ENCODE results near the gene CDS2. TPM values are rescaled to one million over a fixed set of nuclear protein-coding genes. Genes with fewer than 3 reads are reported as not detected.
A peak's percentile ranks its signal among the peaks of the same experiment; 100 is the strongest.

Gene CDS2
- total and polyA plus RNA-seq, 2 experiments from 2014 or later, result 18.7 to 31.9 TPM

DNA sequence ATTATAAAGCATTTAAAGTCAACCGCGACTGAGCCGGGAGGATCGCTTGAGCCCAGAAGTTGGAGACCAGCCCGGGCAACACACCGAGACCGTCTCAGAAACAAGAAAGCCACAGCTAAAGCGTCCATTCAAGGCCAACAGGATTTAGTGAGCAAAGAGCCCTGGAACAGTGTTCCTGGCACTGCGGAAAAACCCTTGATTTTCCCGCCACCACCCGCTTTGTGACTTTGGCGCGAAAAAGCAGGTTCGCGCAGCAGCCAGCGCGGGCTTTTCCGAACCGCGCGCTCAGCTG, 7.7 kb upstream of the CDS2 start:
- Histone ChIP-seq H3K27me3 (no peaks in the 10 kb centered on the region), H3K36me3 (peaks cover 24% of the 10 kb centered on the region), H3K4me1 (ENCODE audit: low read depth) (no peaks in the 10 kb centered on the region), H3K27ac (no peak overlapping the region), H3K4me3 (peak overlapping the region; percentile 49), H3K9me3 (ENCODE audit: low read depth) (no peaks in the 10 kb centered on the region)
- no peak for DNase-seq (ENCODE audit: low read depth in 1 of 2, low spot score in 1 of 2)
- TF ChIP-seq, protein P1, sequence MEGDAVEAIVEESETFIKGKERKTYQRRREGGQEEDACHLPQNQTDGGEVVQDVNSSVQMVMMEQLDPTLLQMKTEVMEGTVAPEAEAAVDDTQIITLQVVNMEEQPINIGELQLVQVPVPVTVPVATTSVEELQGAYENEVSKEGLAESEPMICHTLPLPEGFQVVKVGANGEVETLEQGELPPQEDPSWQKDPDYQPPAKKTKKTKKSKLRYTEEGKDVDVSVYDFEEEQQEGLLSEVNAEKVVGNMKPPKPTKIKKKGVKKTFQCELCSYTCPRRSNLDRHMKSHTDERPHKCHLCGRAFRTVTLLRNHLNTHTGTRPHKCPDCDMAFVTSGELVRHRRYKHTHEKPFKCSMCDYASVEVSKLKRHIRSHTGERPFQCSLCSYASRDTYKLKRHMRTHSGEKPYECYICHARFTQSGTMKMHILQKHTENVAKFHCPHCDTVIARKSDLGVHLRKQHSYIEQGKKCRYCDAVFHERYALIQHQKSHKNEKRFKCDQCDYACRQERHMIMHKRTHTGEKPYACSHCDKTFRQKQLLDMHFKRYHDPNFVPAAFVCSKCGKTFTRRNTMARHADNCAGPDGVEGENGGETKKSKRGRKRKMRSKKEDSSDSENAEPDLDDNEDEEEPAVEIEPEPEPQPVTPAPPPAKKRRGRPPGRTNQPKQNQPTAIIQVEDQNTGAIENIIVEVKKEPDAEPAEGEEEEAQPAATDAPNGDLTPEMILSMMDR (IDR thresholded peaks at IDR 0.05; ENCODE audit: low read depth, low read length), result no peak

DNA sequence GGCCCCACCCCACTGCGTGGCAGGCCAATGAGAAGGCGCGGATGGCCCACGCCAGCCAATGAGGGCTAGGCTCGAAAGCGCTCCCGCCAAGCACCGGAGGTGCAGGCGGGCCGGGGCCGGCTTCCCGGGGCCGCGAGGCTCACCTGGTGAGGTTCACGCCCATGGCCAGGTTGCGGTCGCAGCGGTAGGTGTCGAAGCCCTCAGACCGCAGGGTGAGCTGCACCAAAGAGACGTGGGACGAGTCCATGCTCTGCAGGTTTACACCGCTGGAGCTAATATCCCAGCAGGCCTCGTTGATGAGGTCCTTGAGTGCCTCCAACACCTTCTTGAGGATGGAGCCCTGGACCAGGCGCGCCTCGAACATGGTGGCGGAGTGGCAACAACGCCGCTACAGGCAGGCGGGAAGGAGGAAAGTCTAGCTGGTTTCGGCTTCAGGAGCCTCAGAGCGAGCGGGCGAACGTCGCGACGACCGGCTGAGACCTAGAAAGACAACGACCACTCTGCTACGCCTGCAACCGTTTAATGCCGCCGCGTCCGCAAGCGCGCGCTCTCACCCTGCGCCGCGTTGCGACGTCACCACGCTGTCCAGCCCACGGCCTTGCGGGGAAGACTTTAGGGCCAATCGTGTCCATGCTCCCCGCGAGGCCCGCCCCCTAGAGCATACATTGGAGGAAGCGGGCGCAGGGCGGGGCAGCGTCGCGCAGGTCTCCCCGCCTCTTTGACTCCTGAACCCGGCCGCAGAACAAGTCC, 7.2 kb upstream of the CDS2 start, which contains the start of gene PCNA:
Gene PCNA (minus strand): TSS at position 524 of the 750 bp plus-strand sequence. CDS start 160 bp downstream, at position 364.
- peak within 1 kb of the TSS; percentile 49 for H3K4me3 ChIP-seq
- no peaks in the 10 kb centered on the region for H3K9me3 ChIP-seq (ENCODE audit: low read depth)
- peak within 1 kb of the TSS; percentile 13 for H3K27ac ChIP-seq
- H3K36me3 ChIP-seq, result peaks cover 19% of the 10 kb centered on the region
- peak; percentile 97 to 98 for DNase-seq (ENCODE audit: low read depth in 1 of 2, low spot score in 1 of 2)
- no peaks in the 10 kb centered on the region for H3K4me1 ChIP-seq (ENCODE audit: low read depth)
- H3K27me3 ChIP-seq, result no peaks in the 10 kb centered on the region
- TF ChIP-seq, protein P1 (IDR thresholded peaks at IDR 0.05; ENCODE audit: low read depth, low read length), result no peak

GRCh38 chr20:5120185-5120476, 6.7 kb upstream of the CDS2 start:
- Histone ChIP-seq H3K27me3 (no peaks in the 10 kb centered on the region), H3K4me3 (peak overlapping the region; percentile 49), H3K9me3 (ENCODE audit: low read depth) (no peaks in the 10 kb centered on the region), H3K36me3 (peaks cover 16% of the 10 kb centered on the region), H3K27ac (no peak overlapping the region), H3K4me1 (ENCODE audit: low read depth) (no peaks in the 10 kb centered on the region)
- DNase-seq (ENCODE audit: low read depth in 1 of 2, low spot score in 1 of 2), result no peak
- TF ChIP-seq, protein P1 (IDR thresholded peaks at IDR 0.05; ENCODE audit: low read depth, low read length), result no peak

DNA sequence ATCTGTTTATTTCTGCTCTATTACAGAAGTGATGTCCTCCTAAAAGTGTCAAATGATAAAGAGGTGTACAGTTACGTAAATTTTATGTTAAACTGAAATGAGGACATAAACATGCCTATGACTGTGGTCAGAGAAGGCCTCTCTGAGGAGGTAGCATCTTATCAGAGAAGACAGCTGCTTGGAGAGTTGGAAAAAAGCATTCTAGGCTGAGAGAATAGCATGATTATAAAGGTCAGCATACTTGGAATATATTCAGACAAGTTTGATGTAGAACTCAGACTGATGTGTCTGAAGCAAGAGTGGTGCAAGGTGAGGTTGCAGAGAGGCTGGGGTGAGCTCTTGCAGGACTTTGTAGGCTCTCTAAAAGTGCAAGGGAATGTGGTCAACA, 3.9 kb upstream of the CDS2 start:
- H3K4me1 ChIP-seq (ENCODE audit: low read depth), result no peaks in the 10 kb centered on the region
- no peaks in the 10 kb centered on the region for H3K36me3 ChIP-seq
- DNase-seq (ENCODE audit: low read depth in 1 of 2, low spot score in 1 of 2), result peak in 1 of 2 donors; percentile 41
- no peaks in the 10 kb centered on the region for H3K27me3 ChIP-seq
- TF ChIP-seq, protein P1 (IDR thresholded peaks at IDR 0.05; ENCODE audit: low read depth, low read length), result no peak
- no peaks in the 10 kb centered on the region for H3K9me3 ChIP-seq (ENCODE audit: low read depth)
- H3K27ac ChIP-seq, result no peak overlapping the region
- H3K4me3 ChIP-seq, result no peak overlapping the region

DNA sequence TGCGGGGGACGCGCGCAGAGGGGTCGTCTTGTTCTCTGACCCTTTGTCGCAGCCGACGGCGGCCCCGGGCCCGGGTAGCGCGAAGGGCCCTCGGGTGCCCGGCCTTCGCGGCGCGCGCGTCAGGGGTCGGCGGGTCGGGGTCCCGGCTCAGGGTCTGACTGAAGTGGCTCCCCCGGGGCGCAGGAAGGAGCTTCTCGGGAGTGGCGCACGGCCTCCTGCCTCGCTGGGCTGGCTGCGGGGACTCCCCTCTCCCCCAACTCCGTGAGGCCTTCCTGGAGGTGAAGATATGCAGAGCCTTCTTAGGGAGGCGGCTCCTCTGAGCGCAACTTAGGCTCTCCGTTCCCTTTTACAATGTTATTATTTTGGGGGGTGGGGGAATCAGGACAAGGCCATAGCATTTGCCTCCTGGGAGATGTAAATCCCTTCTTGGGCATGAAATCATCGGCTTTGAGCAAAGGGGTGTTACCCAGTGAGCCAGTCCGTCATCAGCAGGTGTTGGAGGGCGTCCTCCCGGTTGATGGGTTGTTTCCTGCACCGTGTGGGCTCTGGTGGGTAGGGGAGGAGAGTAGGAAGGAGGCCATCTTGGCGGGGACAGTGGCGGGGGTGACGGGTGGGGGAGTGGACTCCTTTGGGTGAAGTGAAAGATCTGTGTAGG, 523 bp downstream of the CDS2 start:
- DNase-seq (ENCODE audit: low read depth in 1 of 2, low spot score in 1 of 2), result peak; percentile 24 to 41
- Histone ChIP-seq H3K9me3 (ENCODE audit: low read depth) (no peaks in the 10 kb centered on the region), H3K4me1 (ENCODE audit: low read depth) (no peaks in the 10 kb centered on the region), H3K27ac (peak overlapping the region; percentile 55), H3K4me3 (peak overlapping the region; percentile 61), H3K27me3 (no peaks in the 10 kb centered on the region), H3K36me3 (no peaks in the 10 kb centered on the region)
- TF ChIP-seq, protein P1 (IDR thresholded peaks at IDR 0.05; ENCODE audit: low read depth, low read length), result no peak
